HG03103 (cell line): ENCODE data around the gene FOXD2.

Source experiments
- ATAC-seq: cut with Tn5 transposase; IDR thresholded peaks from one replicate; pipeline ENCODE4 v1.9.1; 2021; ENCODE audit warnings: low read depth; ENCODE audit not compliant: unreplicated experiment

Gene FOXD2

GRCh38 chr1:47437447-47438164 is at the start of gene FOXD2:
Gene FOXD2 (plus strand): TSS chr1:47438044. CDS start chr1:47438136, 92 bp downstream.
- peak; percentile 79 for ATAC-seq

GRCh38 chr1:47388891-47389238 is 49.0 kb upstream of the FOXD2 start:
- peak; percentile 82 for ATAC-seq

GRCh38 chr1:47389731-47390130 is 48.1 kb upstream of the FOXD2 start:
- no peak for ATAC-seq

GRCh38 chr1:47390843-47391242 is 47.0 kb upstream of the FOXD2 start:
- ATAC-seq: no peak

- ATAC-seq: no peak
Measured at GRCh38 chr1:47393141-47393540, 44.7 kb upstream of the FOXD2 start.

- ATAC-seq: no peak
Measured at GRCh38 chr1:47395433-47395832, 42.4 kb upstream of the FOXD2 start.

- ATAC-seq: no peak
Measured at GRCh38 chr1:47396671-47397196, 41.1 kb upstream of the FOXD2 start.

GRCh38 chr1:47399138-47399845 is 38.6 kb upstream of the FOXD2 start:
- ATAC-seq: no peak

- ATAC-seq: no peak
Measured at GRCh38 chr1:47399846-47400155, 38.0 kb upstream of the FOXD2 start.

- no peak for ATAC-seq
Measured at GRCh38 chr1:47401761-47402160, 36.1 kb upstream of the FOXD2 start.

GRCh38 chr1:47402591-47402990 is 35.3 kb upstream of the FOXD2 start:
- no peak for ATAC-seq

GRCh38 chr1:47403321-47403910 is 34.4 kb upstream of the FOXD2 start:
- ATAC-seq: no peak

GRCh38 chr1:47405697-47406096 is 32.1 kb upstream of the FOXD2 start:
- no peak for ATAC-seq

GRCh38 chr1:47406966-47407365 is 30.9 kb upstream of the FOXD2 start:
- ATAC-seq: no peak

GRCh38 chr1:47407481-47407880 is 30.4 kb upstream of the FOXD2 start:
- no peak for ATAC-seq

- no peak for ATAC-seq
Measured at GRCh38 chr1:47409311-47410067, 28.4 kb upstream of the FOXD2 start.

- no peak for ATAC-seq
Measured at GRCh38 chr1:47410068-47410455, 27.8 kb upstream of the FOXD2 start.

GRCh38 chr1:47411436-47411835 is 26.4 kb upstream of the FOXD2 start:
- no peak for ATAC-seq

- no peak for ATAC-seq
Measured at GRCh38 chr1:47412437-47412836, 25.4 kb upstream of the FOXD2 start.

GRCh38 chr1:47415728-47416318 is 22.0 kb upstream of the FOXD2 start, which contains the start of gene FOXE3:
Gene FOXE3 (plus strand): TSS chr1:47416285. CDS start chr1:47416316, 31 bp downstream.
- no peak for ATAC-seq
